ENCODE results near the gene PTPRE. TPM values are rescaled to one million over a fixed set of nuclear protein-coding genes. Genes with fewer than 3 reads are reported as not detected.

PTPRE gene
- total RNA-seq, 1 donor from 2014 or later: 1.2 TPM

- no peaks in the 10 kb centered on the region for H3K36me3 Mint-ChIP-seq (ENCODE audit: unreplicated experiment)
These were observed 174.8 kb downstream of the PTPRE start for GRCh38 chr10:128081720-128082119.

GRCh38 chr10:128083191-128083895, 176.4 kb downstream of the PTPRE start:
- no peak for TF ChIP-seq CTCF (IDR thresholded peaks at IDR 0.05)
- H3K4me1 Mint-ChIP-seq (ENCODE audit: unreplicated experiment): peaks cover 3% of the 10 kb centered on the region
- DNase-seq (ENCODE audit: extremely low spot score, unreplicated experiment): no peak
- H3K36me3 Mint-ChIP-seq (ENCODE audit: unreplicated experiment): no peaks in the 10 kb centered on the region
- no peak overlapping the region for H3K4me3 Mint-ChIP-seq (ENCODE audit: unreplicated experiment)
- peaks cover 19% of the 10 kb centered on the region for H3K27me3 Mint-ChIP-seq (ENCODE audit: unreplicated experiment)
- no peak overlapping the region for H3K27ac Mint-ChIP-seq (ENCODE audit: unreplicated experiment)
- no peaks in the 10 kb centered on the region for H3K9me3 Mint-ChIP-seq (ENCODE audit: unreplicated experiment)

More at GRCh38 chr10:128081720-128082119, 174.8 kb downstream of the PTPRE start:
- no peak for TF ChIP-seq CTCF (IDR thresholded peaks at IDR 0.05)
- H3K4me3 Mint-ChIP-seq (ENCODE audit: unreplicated experiment): no peak overlapping the region
- H3K4me1 Mint-ChIP-seq (ENCODE audit: unreplicated experiment): no peaks in the 10 kb centered on the region
- no peak overlapping the region for H3K27ac Mint-ChIP-seq (ENCODE audit: unreplicated experiment)
- DNase-seq (ENCODE audit: extremely low spot score, unreplicated experiment): no peak
- no peaks in the 10 kb centered on the region for H3K9me3 Mint-ChIP-seq (ENCODE audit: unreplicated experiment)
- H3K27me3 Mint-ChIP-seq (ENCODE audit: unreplicated experiment): peaks cover 17% of the 10 kb centered on the region

- DNase-seq (ENCODE audit: extremely low spot score, unreplicated experiment): no peak
- Mint-ChIP-seq H3K27ac (ENCODE audit: unreplicated experiment) (no peak overlapping the region), H3K4me3 (ENCODE audit: unreplicated experiment) (no peak overlapping the region), H3K9me3 (ENCODE audit: unreplicated experiment) (no peaks in the 10 kb centered on the region), H3K4me1 (ENCODE audit: unreplicated experiment) (peaks cover 3% of the 10 kb centered on the region), H3K27me3 (ENCODE audit: unreplicated experiment) (peaks cover 19% of the 10 kb centered on the region), H3K36me3 (ENCODE audit: unreplicated experiment) (no peaks in the 10 kb centered on the region)
- no peak for TF ChIP-seq CTCF (IDR thresholded peaks at IDR 0.05)
These were observed 177.5 kb downstream of the PTPRE start for GRCh38 chr10:128084364-128084763.

GRCh38 chr10:128084991-128085390, 178.1 kb downstream of the PTPRE start:
- no peak for DNase-seq (ENCODE audit: extremely low spot score, unreplicated experiment)
- Mint-ChIP-seq H3K36me3 (ENCODE audit: unreplicated experiment) (no peaks in the 10 kb centered on the region), H3K9me3 (ENCODE audit: unreplicated experiment) (no peaks in the 10 kb centered on the region), H3K27ac (ENCODE audit: unreplicated experiment) (no peak overlapping the region), H3K27me3 (ENCODE audit: unreplicated experiment) (peaks cover 16% of the 10 kb centered on the region), H3K4me3 (ENCODE audit: unreplicated experiment) (no peak overlapping the region), H3K4me1 (ENCODE audit: unreplicated experiment) (peaks cover 3% of the 10 kb centered on the region)
- no peak for TF ChIP-seq CTCF (IDR thresholded peaks at IDR 0.05)

GRCh38 chr10:128086003-128086863, 179.3 kb downstream of the PTPRE start:
- no peak overlapping the region for H3K27ac Mint-ChIP-seq (ENCODE audit: unreplicated experiment)
- no peak for TF ChIP-seq CTCF (IDR thresholded peaks at IDR 0.05)
- no peak overlapping the region for H3K4me3 Mint-ChIP-seq (ENCODE audit: unreplicated experiment)
- no peaks in the 10 kb centered on the region for H3K9me3 Mint-ChIP-seq (ENCODE audit: unreplicated experiment)
- no peaks in the 10 kb centered on the region for H3K36me3 Mint-ChIP-seq (ENCODE audit: unreplicated experiment)
- DNase-seq (ENCODE audit: extremely low spot score, unreplicated experiment): no peak
- H3K4me1 Mint-ChIP-seq (ENCODE audit: unreplicated experiment): peaks cover 3% of the 10 kb centered on the region
- H3K27me3 Mint-ChIP-seq (ENCODE audit: unreplicated experiment): peaks cover 6% of the 10 kb centered on the region

Data from osteocyte (in vitro differentiated cells).